GM10847 (cell line): Measurements from ENCODE around the gene RABGEF1.

Source experiments
- POLR2A ChIP-seq: IDR thresholded peaks from 2 replicates; pipeline ENCODE4 v1.6.1; 2011; ENCODE audit not compliant: insufficient read length; ENCODE audit errors: extremely low read depth

RABGEF1 gene

DNA sequence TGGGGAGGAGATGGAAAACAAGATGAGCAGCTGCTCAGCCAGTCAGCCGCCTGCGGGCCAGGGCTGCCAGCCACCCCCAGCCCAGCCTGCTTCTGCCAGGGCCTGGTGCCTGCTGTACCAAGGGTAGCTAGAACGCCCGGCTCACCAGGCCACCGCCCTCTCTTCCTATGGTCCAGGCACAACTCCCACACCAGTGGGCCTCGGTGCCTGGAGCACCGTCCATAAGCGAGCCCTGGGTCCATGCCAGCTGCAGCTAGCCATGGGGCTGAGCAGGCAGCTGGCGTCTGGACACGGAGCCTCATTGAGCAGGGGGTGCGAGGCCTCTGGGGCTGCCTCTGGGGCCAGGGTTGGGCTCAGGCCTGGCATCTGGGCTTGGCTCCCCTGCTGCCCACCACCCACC, 8.5 kb upstream of the RABGEF1 start:
- no peak for TF ChIP-seq POLR2A

DNA sequence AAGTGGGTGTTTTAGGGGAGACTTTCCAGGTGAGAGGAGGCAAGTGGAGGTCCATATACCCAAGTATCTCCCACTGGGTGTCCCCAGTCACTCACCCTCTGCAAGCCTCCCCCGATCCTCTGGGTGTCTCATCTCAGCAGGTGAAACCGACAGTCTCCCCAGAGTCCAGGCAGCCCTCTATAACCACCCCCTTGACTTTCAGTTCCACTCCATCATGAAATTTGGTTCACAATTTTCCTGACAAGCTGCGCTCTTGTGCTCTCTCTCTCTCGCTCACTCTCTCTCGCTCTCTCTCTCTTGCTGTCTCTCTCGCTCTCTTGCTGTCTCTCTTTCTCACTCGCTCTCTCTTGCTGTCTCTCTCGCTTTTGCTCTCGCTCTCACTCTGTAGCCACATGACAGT, 8.1 kb upstream of the RABGEF1 start:
- no peak for TF ChIP-seq POLR2A

DNA sequence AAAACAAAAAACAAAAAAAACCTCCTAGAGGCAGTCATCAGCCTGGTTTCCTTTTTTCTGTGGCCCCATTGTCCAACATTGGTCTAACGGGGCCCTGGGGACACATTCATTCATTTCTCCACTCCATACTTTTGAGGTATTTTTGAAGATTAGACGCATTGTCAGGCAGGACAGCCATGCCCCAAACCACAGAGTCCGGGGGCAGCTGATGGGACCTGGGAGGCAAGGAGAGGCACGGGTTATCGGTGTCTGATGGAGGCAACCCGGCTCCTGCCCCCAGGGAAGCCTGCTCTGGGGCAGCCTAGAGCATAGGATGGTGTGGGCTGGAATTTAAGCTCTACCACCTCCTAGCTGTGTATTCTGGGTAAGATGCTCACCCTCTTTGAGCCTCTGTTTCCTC, 6.5 kb upstream of the RABGEF1 start:
- TF ChIP-seq POLR2A: no peak

DNA sequence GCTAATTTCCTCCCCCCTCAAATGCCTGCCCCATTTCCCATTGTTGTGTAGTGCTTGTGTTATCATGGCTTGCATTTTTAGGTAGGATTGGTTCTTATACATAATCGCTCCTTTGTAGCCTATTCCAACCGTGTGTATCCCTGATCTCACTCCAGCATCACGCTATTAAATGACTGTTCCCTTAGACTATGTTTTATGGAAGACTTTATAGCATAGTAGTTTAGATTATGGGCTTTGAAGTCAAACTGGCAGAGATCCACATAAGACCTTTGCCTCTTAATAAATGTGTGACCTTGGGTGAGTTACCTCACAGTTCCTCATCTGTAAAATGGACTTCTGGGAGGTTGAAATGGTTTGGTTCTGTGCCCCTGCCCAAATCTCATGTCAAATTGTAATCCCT, 5.4 kb upstream of the RABGEF1 start:
- TF ChIP-seq POLR2A: no peak

DNA sequence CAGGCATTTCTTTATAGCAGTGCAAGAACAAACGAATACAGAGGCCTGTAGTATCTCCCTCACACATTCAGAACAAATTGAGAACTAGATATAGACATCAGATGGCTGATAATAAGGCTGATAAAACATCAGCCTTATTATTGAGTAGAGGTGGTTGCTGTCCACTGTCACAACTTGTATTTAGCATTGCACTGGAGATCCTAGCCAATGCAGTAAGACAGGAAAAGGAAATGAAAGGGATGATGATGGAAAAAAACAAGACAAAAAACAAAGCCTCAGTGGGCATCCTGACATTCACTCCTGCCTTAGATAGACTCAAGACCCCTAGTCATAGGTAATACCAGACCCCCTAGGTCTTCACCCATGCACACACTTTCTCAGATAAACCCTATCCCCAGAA, 4.7 kb upstream of the RABGEF1 start:
- TF ChIP-seq POLR2A: no peak

DNA sequence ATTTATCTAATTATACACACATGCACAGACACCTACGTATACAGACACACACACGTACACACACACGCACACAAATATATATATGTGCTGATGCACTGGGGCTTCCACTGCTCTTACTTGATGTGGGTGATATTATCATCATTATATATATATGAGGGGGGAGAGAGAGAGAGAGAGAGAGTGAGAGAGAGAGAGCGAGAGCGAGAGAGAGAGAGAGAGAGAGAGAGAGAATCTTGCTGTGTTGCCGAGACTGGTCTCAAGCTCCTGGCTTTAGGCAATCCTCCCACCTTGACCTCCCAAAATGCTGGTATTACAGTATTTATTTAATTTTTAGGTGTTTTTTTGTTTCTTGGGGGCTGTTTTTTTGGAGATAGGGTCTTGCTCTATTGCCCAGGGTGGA, 3.6 kb upstream of the RABGEF1 start:
- no peak for TF ChIP-seq POLR2A

DNA sequence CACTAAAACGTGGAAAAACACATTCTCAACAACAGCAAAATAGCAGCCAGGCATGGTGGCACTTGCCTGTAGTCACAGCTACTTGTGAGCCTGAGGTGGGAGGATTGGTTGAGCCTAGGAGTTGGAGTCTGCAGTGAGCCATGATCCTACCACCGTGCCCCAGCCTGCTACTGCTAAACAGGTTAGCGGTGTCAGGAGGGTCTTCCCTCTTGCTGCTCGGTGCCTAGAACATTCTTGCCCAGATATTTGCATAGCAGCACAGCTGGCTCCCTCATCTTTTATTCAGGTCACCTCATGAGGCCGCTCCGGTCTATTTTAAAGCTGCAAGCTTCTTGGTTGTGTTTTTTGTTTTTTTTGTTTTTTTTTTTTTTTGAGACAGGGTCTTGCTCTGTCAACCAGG, 2.9 kb upstream of the RABGEF1 start:
- TF ChIP-seq POLR2A: no peak

DNA sequence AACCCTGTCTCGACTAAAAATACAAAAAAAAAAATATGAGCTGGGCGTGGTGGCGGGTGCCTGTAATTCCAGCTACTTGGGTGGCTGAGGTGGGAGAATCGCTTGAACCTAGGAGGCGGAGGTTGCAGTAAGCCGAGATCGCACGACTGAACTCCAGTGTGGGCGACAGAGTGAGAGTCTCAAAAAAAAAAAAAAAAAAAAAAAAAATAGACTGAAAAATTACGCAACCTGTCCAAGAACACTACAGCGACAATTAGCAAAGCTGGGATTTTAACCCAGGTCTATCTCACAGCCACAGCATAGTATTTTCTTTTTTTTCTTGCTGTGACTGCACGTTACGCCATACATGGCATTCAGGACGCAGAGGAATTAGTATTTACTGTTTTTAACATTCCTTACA, 1.1 kb upstream of the RABGEF1 start:
- no peak for TF ChIP-seq POLR2A

DNA sequence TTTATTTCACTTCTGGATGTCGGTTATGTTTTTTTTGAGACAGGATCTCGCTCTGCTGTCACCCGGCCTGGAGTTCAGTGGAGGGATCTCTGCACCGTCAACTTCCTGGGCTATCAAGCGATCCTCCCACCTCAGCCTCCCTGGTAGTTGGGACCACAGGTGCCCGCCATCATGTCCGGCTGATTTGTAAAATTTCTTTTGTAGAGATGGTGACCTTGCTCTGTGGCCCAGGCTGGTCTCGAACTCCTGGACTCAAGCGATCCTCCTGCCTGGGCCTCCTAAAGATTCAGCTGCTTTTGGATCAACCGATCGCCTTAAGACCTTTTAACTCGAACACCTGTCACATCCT, 606 bp upstream of the RABGEF1 start:
- no peak for TF ChIP-seq POLR2A

DNA sequence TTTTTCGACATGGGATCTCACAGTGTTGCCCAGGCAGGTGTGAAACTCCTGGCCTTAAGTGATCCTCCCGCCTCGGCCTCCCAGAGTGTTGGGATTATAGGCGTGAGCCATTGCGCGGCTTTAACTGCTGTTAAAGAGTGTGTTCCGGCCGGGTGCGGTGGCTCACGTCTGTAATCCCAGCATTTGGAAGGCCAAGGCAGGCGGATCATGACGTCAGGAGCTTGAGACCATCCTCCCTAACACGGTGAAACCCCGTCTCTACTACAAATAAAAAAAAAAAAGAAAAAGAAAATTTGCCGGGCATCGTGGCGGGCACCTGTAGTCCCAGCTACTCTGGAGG, 1.1 kb downstream of the RABGEF1 start:
- no peak for TF ChIP-seq POLR2A

DNA sequence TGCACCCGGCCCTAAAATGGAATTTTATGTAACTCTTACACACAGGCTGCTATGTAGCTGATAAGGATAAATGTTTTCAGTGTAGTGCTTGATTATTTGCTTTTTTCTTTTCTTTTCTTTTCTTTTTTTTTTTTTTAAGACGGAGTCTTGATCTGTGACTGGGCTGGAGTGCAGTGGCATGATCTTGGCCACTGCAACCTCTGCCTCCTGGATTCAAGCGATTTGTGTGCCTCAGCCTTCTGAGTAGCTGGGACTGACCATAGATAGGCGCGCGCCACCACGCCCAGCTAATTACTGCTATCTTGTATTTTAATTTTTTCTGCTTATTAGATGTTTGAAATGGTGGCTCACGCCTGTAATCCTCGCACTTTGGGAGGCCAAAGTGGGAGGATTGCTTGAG, 3.4 kb downstream of the RABGEF1 start:
- no peak for TF ChIP-seq POLR2A

DNA sequence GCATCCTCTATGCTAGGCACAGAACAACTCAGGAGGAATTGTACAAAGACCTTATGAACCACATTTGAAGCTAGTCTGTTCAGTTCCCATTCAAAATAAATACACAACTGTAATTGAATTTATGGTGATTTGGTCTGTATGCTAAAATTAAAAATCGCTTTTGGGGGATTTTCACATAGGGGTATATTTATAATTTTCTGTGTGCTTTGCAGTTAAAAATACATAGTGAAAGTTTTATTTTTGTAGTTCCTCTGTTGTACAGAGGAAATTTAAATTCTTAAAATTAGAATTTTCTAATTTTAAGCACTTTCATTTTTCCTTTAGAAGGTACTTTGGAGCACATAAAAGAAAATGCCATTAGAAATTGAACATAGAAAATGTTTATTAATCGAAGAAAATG, 6.9 kb downstream of the RABGEF1 start:
- TF ChIP-seq POLR2A: no peak

DNA sequence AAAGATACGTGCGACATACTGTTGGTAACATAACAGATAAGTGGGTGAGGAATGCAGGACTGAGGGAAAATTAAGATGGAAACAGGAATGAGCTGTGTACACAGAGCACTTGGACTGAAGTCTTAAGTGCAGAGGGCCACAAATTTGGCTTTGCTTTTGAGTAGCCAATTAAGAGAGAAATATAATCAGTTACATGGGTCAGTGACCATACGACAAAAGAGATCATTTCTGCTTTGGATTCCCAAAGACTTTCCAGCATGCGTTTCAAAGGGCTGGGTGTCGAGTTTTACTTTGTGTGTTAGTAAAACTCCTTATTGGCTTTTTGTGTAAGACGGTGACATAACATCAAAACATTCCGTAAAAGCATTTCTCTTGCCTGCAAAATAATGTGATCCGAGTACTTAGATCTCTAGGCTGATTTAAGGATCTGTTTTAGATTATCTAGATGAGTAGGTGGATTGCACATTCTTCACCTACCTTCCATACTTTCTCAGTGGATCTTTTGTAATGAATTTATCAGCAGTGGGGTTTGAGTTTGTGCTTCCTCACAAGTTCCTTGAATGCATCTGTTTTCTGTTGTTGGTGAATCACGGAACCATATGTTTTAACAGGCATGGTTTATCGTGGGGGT, 7.5 kb downstream of the RABGEF1 start:
- no peak for TF ChIP-seq POLR2A

DNA sequence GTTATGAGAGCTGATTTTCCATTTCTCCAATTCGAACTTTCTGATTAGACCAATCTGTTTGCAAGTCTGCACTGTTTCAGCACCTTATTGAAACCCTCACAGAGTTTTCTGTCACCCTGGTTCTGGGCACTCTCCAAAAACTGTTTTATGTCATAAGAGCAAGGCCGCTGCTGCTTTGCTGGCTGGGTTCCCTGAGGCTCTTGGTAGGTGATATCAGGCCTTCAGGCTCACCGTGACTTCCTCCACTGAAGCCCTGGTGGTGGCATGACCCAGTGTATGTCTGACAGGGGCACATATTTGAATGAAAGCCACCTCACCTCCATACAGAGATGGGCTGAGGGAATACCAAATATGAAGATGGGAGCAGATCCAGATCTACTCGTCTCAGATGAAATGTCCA, 8.3 kb downstream of the RABGEF1 start:
- no peak for TF ChIP-seq POLR2A

DNA sequence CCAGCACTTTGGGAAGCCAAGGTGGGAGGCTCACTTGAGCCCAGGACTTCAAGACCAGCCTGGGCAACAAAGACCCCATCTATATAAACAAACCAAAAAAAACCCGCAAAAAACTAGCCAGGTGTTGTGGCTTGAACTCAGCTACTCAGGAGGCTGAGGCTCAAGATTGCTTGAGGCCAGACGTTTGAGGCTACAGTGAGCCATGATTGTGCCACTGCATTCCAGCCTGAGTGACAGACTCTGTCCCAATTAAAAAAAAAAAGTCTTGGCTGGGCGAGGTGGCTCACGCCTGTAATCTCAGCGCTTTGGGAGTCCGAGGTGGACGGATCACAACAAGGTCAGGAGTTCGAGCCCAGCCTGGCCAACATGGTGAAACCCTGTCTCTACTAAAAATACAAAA, 11.4 kb downstream of the RABGEF1 start:
- TF ChIP-seq POLR2A: no peak

DNA sequence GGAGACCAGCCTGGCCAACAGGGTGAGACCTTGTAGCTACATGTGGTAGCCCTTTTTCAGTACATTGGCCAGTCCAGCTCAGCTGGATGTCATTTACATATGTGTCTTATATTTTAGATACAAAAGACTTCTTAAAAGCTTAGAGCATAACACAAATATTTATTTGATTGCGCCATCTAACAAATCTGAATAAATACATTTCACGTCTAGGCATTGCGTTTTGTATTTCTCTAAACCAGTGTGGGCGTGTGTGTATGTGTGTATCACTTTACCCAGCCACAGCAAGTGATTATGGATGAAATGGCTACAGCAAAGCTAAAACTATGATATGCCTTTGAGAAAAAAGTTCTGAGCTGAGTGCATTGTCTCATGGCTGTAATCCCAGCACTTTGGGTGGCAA, 14.0 kb downstream of the RABGEF1 start:
- no peak for TF ChIP-seq POLR2A

DNA sequence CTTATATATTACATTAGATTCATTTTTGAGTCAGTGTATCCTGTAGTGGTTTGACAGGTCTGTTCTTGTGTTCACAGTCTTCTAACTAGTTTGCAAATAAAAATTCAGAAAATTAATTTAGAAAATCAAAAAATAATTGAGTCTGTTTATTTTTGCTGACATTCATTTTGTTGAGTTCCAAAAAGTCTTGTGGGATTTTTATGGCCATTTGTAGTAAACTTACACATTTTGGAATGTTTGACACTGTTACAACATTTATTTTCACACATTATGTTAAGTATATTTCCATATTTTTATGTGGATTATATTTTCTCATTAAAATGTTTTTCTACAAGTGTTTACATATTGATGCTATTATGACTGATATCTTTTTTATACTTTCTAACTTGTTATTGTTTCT, 16.4 kb downstream of the RABGEF1 start:
- no peak for TF ChIP-seq POLR2A

DNA sequence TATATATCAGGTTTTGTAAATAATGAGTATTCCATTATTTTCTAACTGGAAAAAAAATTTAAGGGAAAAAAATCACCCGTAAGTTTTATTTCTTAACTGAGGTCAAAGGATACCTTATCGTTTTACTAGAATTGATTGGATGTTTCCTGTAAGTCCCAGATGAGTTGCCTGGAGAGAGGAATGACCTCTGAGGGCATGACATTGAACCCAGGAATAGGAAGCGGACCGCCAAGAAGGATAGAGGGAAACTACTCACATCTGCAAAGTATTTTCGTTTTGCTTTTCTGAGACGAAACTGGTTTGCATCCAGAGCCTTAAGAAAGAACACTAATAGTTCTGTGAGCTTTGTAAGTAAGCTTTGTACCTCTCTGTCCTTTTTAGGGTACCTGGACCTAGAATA, 17.4 kb downstream of the RABGEF1 start:
- no peak for TF ChIP-seq POLR2A
